Brain microvascular endothelial cell (primary cell): Measurements from ENCODE around the gene RDH5.

ENCODE experiments used
- DNase-seq: peaks from one replicate; pipeline ENCODE4 v3.0.0-alpha.2; 2020
- H3K27ac ChIP-seq: fragments of 250-450 bp; sonication (Bioruptor Pico); 2 replicates; pipeline ENCODE4 v1.5.1; 2020; ENCODE audit warnings: mild to moderate bottlenecking, moderate library complexity
- H3K27me3 ChIP-seq: fragments of 250-450 bp; sonication (Bioruptor Pico); replicated peaks from 2 replicates; pipeline ENCODE4 v1.5.1; 2020; ENCODE audit warnings: mild to moderate bottlenecking
- H3K36me3 ChIP-seq: fragments of 250-450 bp; sonication (Bioruptor Pico); replicated peaks from 2 replicates; pipeline ENCODE4 v1.5.1; 2020; ENCODE audit warnings: mild to moderate bottlenecking
- H3K4me3 ChIP-seq: 2 replicates; pipeline ENCODE4 v1.5.1; 2011; ENCODE audit warnings: low read depth, mild to moderate bottlenecking, control low read depth, low read length, moderate library complexity
- in situ Hi-C: cut with HindIII; loops from 2 replicates; pipeline ENCODE4 v1.10.0; 2017; ENCODE audit warnings: low sequenced_read_pairs, low pct_ligation_motif_present
- TF ChIP-seq, protein P1 (sequence below): IDR thresholded peaks from 2 replicates; pipeline ENCODE4 v1.5.1; 2011; ENCODE audit warnings: low read depth, mild to moderate bottlenecking, moderate library complexity, low read length, control low read depth, inconsistent platforms; ENCODE audit errors: missing control alignments

Gene RDH5

DNA sequence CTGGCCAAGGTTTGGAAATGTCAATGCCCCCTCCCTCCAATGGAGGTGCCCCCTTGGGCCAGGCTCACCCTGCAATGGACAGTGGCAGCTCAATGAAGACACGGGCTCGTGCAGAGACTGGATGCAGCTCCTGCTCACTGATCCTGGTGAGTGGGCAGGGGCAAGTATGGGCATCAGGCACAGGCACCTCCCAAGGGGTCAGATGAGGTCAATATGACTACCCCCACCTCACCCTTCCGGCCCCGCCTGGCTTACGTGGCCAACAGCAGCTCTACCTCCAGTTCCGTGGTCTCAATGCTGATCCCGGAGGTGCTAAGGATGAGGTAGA, 26.0 kb upstream of the RDH5 start:
- TF ChIP-seq, protein P1, sequence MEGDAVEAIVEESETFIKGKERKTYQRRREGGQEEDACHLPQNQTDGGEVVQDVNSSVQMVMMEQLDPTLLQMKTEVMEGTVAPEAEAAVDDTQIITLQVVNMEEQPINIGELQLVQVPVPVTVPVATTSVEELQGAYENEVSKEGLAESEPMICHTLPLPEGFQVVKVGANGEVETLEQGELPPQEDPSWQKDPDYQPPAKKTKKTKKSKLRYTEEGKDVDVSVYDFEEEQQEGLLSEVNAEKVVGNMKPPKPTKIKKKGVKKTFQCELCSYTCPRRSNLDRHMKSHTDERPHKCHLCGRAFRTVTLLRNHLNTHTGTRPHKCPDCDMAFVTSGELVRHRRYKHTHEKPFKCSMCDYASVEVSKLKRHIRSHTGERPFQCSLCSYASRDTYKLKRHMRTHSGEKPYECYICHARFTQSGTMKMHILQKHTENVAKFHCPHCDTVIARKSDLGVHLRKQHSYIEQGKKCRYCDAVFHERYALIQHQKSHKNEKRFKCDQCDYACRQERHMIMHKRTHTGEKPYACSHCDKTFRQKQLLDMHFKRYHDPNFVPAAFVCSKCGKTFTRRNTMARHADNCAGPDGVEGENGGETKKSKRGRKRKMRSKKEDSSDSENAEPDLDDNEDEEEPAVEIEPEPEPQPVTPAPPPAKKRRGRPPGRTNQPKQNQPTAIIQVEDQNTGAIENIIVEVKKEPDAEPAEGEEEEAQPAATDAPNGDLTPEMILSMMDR, result no peak
- H3K36me3 ChIP-seq, result no peaks in the 10 kb centered on the region
- in situ Hi-C loops, result no loop called here
- H3K27me3 ChIP-seq, result no peaks in the 10 kb centered on the region
- no peak for DNase-seq
- no peak overlapping the region for H3K4me3 ChIP-seq
- no peak overlapping the region for H3K27ac ChIP-seq

DNA sequence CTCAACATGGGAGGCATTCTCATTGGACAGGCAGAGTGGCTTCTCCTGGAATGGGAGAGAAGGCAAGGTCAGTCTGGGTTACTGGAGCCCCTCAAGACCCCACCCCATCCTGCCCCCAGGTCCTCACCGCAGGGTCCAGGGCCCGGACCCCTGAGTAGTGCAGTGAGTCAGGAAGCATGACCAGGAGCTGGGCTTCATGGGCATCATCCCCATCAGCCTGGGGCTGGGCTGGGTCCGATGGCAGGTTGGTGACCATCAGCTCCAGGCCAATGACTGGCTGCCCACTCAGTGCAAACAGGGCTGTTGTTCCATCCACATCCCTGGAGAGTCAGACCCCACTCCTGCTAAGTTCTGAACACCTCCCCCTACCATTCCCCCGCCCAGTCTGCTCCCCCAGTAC, 25.5 kb upstream of the RDH5 start:
- TF ChIP-seq, protein P1, result no peak
- no peak for DNase-seq
- Histone ChIP-seq H3K27me3 (no peaks in the 10 kb centered on the region), H3K4me3 (no peak overlapping the region), H3K36me3 (no peaks in the 10 kb centered on the region), H3K27ac (no peak overlapping the region)
- in situ Hi-C loops, result no loop called here

- Histone ChIP-seq H3K27me3 (no peaks in the 10 kb centered on the region), H3K4me3 (no peak overlapping the region), H3K27ac (no peak overlapping the region), H3K36me3 (no peaks in the 10 kb centered on the region)
- TF ChIP-seq, protein P1, result no peak
- in situ Hi-C loops, result no loop called here
- DNase-seq, result no peak
Observed at GRCh38 chr12:55695349-55695748, 24.8 kb upstream of the RDH5 start.

DNA sequence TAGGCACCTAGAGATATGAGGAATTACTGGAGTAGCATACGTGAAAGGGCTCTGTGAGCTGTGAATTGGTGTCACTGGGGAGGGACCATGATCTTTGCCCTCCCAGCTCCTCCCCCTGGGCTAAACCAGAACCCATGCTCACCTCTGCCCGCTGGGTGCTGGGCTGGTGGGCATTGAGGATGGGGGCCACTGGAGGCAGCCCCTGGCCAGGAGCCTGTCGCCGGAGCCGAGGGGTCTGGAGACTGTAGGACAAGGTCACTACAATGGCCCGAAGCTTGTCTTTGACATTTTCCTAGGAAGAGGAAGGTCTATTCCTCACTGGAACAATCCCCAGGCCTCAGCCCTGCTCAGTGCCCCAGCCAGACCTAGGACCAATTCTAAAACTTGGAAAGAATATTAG, 24.1 kb upstream of the RDH5 start:
- Histone ChIP-seq H3K27me3 (no peaks in the 10 kb centered on the region), H3K4me3 (no peak overlapping the region), H3K36me3 (no peaks in the 10 kb centered on the region), H3K27ac (no peak overlapping the region)
- no peak for DNase-seq
- TF ChIP-seq, protein P1, result no peak
- in situ Hi-C loops, result no loop called here

DNA sequence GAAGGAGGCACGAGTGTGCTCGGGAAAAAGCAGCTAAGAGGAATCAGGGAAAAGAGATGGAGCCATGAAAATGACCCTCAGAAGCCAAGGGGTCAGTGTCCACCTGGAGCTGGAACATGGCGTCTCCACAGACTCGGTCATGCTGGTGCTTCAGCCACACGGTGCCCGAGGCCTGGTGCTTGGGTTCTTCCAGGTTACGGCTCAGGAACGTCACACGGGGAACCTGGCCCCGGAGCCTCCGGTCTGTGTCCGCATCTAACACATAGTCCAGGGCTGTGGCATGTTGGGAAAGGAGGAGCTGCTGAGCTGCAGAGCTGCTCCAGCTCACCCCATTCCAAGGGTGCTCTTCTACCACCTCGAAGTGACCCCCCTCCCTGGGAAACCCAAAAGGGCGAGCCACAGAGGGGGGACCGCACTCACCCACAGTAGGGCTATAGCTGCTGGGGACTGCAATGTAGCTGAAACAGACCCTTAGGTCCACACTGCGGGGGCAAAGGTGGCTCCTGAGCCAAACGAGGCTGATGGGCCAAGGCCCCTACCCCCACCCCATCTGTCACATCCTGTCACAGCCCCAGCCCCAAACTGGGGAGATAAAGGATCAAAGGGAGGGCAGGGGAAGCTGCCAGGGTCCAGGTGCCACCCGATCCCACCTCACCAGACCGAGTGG, 23.3 kb upstream of the RDH5 start:
- in situ Hi-C loops, result no loop called here
- TF ChIP-seq, protein P1, result no peak
- no peak for DNase-seq
- Histone ChIP-seq H3K27ac (no peak overlapping the region), H3K36me3 (no peaks in the 10 kb centered on the region), H3K27me3 (no peaks in the 10 kb centered on the region), H3K4me3 (no peak overlapping the region)

GRCh38 chr12:55697686-55698085, 22.5 kb upstream of the RDH5 start:
- Histone ChIP-seq H3K27ac (no peak overlapping the region), H3K27me3 (no peaks in the 10 kb centered on the region), H3K4me3 (no peak overlapping the region), H3K36me3 (no peaks in the 10 kb centered on the region)
- in situ Hi-C loops, result no loop called here
- TF ChIP-seq, protein P1, result no peak
- DNase-seq, result no peak
